Neural crest cell (in vitro differentiated cells): ENCODE data around the gene CHIT1. TPM values are rescaled to one million over a fixed set of nuclear protein-coding genes. Genes with fewer than 3 reads are reported as not detected.

Experiments
- DNase-seq: peaks from one replicate; pipeline ENCODE4 v3.0.0; 2021; ENCODE audit warnings: low read depth, mixed read lengths, low spot score
- H3K27ac Mint-ChIP-seq: one replicate; pipeline ENCODE4 v1.8.0; 2021; ENCODE audit warnings: mild to moderate bottlenecking, mixed read lengths; ENCODE audit not compliant: unreplicated experiment
- H3K27me3 Mint-ChIP-seq: 2 replicates; pipeline ENCODE4 v1.8.0; 2021; ENCODE audit warnings: low read depth, mild to moderate bottlenecking, mixed read lengths
- H3K36me3 Mint-ChIP-seq: 2 replicates; pipeline ENCODE4 v1.8.0; 2021; ENCODE audit warnings: low read depth, mild to moderate bottlenecking, mixed read lengths
- H3K4me1 Mint-ChIP-seq: 2 replicates; pipeline ENCODE4 v1.8.0; 2021; ENCODE audit warnings: mixed read lengths
- H3K4me3 Mint-ChIP-seq: one replicate; pipeline ENCODE4 v1.8.0; 2021; ENCODE audit warnings: mild to moderate bottlenecking, mixed read lengths
- H3K9me3 Mint-ChIP-seq: 2 replicates; pipeline ENCODE4 v1.8.0; 2021; ENCODE audit warnings: mixed read lengths
- total RNA-seq: library from RNA; stranded (reverse); gene quantifications from 2 replicates; pipeline ENCODE4 v1.2.1, GENCODE V29; 2021
- TF ChIP-seq, protein P1 (sequence below): fragments of 200-600 bp; sonication (generic); conservative IDR thresholded peaks from 2 replicates; pipeline ENCODE4 v1.5.0; 2021; ENCODE audit warnings: antibody characterized with exemption, mild to moderate bottlenecking

CHIT1 gene
- total RNA-seq, 1 donor from 2014 or later: not detected

DNA sequence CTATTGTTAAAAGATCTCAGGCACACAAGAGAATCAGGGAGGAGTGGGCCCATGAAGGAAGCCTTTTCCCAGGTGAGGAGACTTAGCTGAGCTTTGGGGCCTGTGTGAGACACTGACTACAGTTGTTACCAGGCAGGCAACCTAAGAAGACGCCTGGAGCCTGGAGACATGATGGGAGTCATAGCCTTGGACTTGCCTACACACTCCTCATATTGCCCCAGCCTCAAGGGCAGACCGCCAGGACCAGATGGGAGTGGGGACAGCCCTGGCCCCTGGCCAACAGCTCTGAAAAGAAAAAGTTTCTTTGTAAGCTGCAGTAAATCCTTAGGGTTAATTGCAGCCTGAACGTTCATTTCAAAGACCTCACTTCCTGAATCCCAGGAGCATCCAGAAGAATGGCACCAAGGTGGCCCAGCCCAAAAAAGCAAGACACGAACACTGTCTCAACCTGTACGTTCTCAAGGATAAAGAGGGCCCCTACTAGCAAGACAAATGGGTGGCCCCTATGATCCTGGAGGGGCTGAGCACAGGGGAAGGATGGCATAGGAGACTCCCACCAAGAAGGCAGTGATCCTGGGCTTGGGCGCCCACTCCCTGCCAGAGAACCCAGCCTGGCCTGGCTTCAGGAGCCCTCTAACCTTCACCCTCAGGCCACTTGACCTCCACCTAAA lies 42.6 kb upstream of the CHIT1 start:
- DNase-seq: no peak
- Mint-ChIP-seq H3K9me3 (no peaks in the 10 kb centered on the region), H3K4me3 (no peak overlapping the region), H3K36me3 (no peaks in the 10 kb centered on the region), H3K27me3 (no peaks in the 10 kb centered on the region), H3K4me1 (peaks cover 17% of the 10 kb centered on the region), H3K27ac (no peak overlapping the region)
- TF ChIP-seq, protein P1, sequence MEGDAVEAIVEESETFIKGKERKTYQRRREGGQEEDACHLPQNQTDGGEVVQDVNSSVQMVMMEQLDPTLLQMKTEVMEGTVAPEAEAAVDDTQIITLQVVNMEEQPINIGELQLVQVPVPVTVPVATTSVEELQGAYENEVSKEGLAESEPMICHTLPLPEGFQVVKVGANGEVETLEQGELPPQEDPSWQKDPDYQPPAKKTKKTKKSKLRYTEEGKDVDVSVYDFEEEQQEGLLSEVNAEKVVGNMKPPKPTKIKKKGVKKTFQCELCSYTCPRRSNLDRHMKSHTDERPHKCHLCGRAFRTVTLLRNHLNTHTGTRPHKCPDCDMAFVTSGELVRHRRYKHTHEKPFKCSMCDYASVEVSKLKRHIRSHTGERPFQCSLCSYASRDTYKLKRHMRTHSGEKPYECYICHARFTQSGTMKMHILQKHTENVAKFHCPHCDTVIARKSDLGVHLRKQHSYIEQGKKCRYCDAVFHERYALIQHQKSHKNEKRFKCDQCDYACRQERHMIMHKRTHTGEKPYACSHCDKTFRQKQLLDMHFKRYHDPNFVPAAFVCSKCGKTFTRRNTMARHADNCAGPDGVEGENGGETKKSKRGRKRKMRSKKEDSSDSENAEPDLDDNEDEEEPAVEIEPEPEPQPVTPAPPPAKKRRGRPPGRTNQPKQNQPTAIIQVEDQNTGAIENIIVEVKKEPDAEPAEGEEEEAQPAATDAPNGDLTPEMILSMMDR: no peak

DNA sequence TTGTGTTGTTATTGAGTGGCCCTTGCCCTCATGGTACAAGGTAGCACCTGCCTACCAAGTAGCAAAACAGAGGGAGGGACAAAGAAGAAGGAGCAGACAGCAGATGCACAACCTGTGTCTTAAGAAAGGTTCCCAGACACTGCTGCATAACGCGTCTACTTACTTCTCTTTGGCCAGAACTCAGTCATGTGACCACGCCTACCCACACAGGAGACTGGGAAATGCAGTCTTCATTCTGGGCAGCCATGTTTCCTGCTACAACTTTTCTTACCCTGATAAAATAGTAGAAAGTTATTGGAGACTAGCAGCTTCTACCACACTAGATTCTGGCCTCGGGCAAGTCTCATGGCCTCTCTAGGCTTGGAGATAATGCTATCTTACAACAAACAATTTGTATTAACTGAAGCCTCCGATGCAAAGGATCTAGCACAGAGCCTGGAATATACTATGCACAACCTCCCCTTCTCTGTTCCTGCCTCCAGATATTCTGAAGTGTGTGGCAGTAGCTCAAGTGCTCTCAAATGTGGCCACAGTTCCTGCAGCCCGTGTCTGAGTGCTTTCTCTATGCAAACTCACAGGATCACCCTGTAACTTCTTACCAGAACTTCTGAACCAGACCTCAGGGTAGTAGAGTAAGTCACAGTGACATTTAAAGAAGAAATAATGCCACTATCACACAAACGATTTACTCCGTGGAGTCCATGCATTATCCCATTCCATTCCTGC lies 41.7 kb upstream of the CHIT1 start:
- H3K9me3 Mint-ChIP-seq: no peaks in the 10 kb centered on the region
- H3K27ac Mint-ChIP-seq: peak overlapping the region; percentile 88
- peaks cover 18% of the 10 kb centered on the region for H3K4me1 Mint-ChIP-seq
- no peak for DNase-seq
- no peak overlapping the region for H3K4me3 Mint-ChIP-seq
- H3K27me3 Mint-ChIP-seq: no peaks in the 10 kb centered on the region
- H3K36me3 Mint-ChIP-seq: no peaks in the 10 kb centered on the region
- TF ChIP-seq, protein P1: no peak

DNA sequence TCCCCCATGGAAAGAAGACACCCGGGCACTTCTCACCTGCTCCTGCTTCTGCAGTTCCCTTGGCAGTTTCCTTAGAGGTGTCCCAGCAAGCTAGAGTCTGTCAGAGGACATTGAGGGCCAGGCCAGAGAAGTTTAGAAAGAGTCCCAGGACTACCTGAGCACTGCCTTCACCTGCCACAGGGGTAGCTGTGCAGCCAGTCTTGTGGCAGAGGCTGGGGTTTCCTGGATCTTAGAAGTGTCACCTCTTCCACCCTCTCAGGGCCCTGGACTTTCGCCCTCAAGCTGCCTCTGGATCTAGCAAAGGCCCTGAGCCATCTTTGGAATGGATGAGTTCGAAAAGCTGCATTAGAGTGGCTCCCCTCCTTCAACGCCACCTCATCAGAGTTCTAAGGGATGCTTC lies 41.0 kb upstream of the CHIT1 start:
- no peak overlapping the region for H3K27ac Mint-ChIP-seq
- H3K36me3 Mint-ChIP-seq: no peaks in the 10 kb centered on the region
- TF ChIP-seq, protein P1: no peak
- no peak for DNase-seq
- H3K27me3 Mint-ChIP-seq: no peaks in the 10 kb centered on the region
- H3K4me3 Mint-ChIP-seq: no peak overlapping the region
- H3K9me3 Mint-ChIP-seq: no peaks in the 10 kb centered on the region
- H3K4me1 Mint-ChIP-seq: peaks cover 18% of the 10 kb centered on the region

DNA sequence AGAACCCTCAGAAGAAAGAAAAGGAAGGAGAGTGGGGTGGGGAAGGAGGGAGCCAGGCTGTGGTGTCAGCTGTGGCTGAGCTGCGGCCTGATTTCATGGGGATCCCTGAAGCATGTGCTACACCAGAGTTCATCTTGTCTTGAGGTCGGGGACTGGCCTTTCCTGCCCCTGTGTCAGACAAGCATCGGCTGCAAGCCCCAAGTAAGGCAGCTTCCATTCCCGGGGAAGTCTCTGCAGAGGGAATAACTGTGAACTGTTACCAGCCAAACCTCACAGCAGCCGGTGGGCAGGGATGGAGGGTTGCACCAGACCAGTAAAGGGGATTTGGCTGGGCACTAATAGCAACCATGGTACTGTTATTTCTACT lies 40.2 kb upstream of the CHIT1 start:
- Mint-ChIP-seq H3K27ac (no peak overlapping the region), H3K36me3 (no peaks in the 10 kb centered on the region), H3K27me3 (no peaks in the 10 kb centered on the region), H3K4me3 (no peak overlapping the region), H3K4me1 (peaks cover 13% of the 10 kb centered on the region), H3K9me3 (no peaks in the 10 kb centered on the region)
- DNase-seq: no peak
- TF ChIP-seq, protein P1: no peak

DNA sequence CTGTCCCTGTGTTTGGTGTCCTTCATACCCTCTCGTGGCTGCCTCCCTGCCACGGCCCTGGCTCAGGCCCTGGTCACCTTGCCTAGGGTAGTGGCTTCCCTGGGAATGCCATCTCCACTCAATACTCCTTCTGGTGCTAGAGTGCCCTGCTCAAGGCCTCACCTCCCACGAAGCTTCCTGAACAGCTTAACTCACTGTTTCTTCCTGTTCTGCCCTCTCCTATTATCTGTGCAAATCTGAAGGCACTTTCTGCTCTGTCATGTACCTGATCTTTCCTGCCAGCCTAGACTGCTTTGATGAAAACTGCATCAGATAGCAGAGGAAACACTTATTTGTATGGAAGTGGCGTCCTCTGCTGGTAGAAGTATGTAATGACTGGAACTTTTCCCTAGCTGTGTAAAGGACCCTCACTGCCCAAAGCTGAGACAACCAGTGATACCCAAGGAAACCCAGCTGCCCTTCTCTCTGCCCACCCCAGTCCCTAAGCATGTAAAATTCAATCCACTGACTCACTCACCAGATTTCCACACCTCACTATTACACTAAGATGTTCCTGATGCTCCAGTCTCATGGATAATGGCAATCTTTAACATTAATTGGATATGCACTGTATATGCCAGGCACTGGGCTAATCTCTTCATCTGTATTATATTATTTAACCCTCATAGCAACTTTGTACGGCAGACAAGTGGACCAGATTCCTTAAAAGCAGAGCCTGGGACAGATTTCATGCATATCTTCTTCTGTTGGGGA lies 39.6 kb upstream of the CHIT1 start:
- peaks cover 13% of the 10 kb centered on the region for H3K4me1 Mint-ChIP-seq
- TF ChIP-seq, protein P1: peak; percentile 91
- no peaks in the 10 kb centered on the region for H3K36me3 Mint-ChIP-seq
- no peaks in the 10 kb centered on the region for H3K9me3 Mint-ChIP-seq
- H3K27ac Mint-ChIP-seq: no peak overlapping the region
- peak; percentile 58 for DNase-seq
- no peaks in the 10 kb centered on the region for H3K27me3 Mint-ChIP-seq
- no peak overlapping the region for H3K4me3 Mint-ChIP-seq
